HTERT RPE-1 (cell line): ENCODE measurements around the gene MVP.

Experiments used
- in situ Hi-C: fragments of 300-500 bp; cut with MboI; formaldehyde crosslinking; loops from 4 replicates; pipeline ENCODE4 v1.14.3; 2020; ENCODE audit warnings: low sequenced_read_pairs

Gene MVP

GRCh38 chr16:29804455-29805231, 15.6 kb upstream of the MVP start:
- in situ Hi-C loops, result no loop called here

GRCh38 chr16:29805232-29806098, 14.8 kb upstream of the MVP start:
- in situ Hi-C loops, result no loop called here

DNA sequence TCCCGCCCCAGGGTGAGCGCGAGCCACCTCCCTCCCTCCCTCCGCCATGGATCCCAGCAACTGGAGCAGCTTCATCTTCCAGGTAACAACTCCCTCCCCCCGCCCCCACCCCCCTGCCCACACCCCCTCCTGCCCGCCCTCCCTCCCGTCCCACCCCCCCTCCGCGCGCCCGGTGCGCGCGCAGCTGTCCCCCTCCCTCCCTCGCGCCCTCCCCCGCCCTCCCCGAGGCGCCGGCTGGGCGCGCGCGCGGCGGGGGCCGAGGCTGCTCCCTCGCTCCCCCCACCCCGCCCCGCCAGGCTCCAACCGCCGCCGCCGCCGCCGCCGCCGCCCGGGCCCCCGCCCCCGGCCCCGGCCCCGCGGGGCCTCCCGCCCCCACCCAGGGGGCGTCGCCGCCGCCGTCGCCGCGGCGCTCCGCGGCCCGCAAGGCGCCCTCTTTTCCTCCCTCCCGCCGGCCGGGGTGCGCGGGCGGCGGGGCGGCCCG, 14.1 kb upstream of the MVP start, which contains the start of gene MAZ:
Gene MAZ (plus strand): TSS at position 431 of the 481 bp plus-strand sequence. CDS start 173 bp downstream, outside the sequence.
- in situ Hi-C loops, result no loop called here

GRCh38 chr16:29806641-29807425, 13.4 kb upstream of the MVP start:
- in situ Hi-C loops, result no loop called here

GRCh38 chr16:29807426-29808218, 12.6 kb upstream of the MVP start:
- in situ Hi-C loops, result no loop called here

GRCh38 chr16:29808219-29808900, 11.9 kb upstream of the MVP start:
- in situ Hi-C loops, result no loop called here

DNA sequence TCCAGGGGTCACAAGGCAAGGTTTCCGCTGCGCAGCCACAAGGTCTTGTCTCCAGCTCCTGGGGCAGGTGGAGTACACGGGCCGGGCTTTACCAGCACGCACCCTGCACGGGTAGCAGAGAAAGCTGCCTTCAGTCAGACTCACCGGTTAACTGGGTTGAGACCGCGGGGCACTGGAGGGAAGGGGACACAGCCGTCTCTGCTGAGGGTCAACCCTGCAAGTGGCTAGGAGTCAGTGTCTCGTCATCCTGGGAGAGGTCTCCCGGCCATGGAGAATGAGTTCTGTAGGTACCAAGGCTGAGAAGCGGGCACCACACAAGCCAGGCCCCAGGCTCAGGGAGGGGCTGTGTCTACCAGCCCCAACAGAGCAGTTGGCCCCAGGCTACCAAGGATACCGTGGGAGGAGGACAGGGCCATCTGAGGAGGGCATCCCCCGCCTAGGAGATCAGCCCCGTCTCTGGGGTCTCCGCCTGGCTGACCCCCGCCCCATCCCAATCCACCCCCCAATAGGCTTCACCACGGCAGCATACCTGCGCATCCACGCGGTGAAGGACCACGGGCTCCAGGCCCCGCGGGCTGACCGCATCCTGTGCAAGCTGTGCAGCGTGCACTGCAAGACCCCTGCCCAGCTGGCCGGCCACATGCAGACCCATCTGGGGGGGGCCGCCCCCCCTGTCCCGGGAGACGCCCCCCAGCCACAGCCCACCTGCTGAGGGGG, 11.1 kb upstream of the MVP start:
- in situ Hi-C loops, result no loop called here

GRCh38 chr16:29809850-29810698, 10.2 kb upstream of the MVP start:
- in situ Hi-C loops, result no loop called here

DNA sequence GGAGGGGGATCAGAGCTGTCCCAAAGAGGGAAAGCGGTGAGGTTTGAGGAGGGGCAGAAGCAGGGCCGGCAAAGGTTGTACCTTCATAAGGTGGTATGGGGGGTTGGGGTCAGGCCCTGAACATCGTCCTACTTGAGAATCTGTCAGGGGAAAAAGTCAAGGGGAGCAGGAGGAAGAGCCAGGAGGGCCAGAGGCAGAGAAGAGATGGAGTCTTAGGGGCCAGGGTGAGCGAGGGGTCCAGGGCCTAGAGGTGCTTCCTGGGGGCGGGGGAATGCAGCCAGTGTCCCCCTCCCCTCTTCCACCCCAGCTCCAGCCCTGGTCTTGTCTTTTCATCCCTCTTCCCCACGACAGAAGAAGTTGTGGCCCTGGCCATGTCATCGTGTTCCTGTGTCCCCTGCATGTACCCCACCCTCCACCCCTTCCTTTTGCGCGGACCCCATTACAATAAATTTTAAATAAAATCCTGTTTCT, 9.5 kb upstream of the MVP start:
- in situ Hi-C loops, result no loop called here

DNA sequence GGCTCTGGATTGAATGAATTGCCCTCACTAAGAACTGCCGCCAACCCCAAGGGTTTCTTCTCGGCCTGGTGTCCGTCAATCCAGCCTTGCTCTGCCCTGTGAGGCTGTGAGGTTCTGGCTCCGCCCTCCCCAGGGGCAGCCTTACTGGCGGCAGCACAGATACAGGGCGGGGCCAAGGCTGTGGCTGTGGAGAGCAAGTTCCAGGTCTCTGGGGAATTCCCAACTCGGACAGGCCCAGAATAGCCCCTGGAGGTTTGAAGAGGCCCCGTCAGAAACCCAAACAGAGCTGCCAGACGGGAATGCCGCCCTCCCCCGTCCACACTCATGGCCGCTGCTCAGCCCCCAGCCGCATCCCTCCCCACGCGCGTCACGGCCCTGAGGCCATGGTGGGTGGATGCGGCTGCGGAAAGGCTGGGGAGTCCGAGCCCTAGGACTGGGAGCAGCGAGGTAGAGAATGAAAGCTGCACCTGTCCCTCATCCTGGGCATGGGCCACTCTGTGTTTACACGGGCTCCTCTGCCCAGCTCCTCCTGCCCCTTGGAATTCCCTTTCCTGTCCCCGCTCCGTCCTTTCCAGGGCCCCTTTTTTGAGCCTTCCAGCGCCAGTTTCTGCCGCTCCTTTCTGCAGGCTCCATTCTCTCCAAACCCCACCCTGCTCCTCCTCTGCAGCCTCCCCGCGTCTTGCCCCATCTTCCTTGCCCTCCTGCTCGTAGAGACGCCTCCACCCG, 8.9 kb upstream of the MVP start:
- in situ Hi-C loops, result no loop called here

DNA sequence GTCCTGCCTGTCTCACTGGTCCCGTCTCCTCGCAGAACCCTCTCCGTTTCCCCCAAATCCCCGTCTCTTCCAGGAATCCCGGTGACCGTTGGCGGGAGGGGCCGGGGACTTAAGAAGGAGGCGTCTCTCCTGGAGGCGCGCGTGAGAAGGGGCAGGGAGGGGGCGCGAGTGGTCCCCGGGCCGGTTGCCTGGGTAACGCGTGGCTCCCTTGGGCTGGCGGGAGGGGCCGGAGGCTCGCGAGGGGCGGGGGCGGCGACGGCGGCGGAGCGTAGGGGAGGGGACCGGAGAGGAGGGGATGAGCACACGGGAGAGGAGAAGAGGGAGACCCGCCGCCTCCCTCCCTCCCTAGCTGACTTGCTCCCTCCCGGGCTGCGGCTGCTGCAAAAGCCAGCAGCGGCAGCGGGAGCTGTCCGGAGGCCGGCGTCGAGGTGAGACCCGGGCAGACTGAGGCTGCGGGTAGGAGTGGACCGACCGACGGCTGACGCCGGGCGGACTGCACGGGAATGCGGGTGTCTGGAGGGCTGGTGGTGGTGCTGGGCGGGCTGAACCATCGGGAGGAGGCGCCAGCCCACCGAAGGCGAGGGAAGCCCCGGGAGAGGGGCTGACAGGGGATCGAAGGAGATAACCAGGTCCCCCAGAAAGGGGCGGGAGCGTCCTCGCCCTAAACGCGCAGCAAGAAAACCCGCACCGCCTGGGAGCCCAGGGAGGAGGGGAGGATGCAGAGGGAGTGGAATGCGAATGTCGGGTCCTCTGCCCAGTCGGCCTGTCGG, 8.2 kb upstream of the MVP start, which contains the start of gene PRRT2:
Gene PRRT2 (plus strand): TSS at position 298 of the 770 bp plus-strand sequence. CDS start 862 bp downstream, outside the sequence.
- in situ Hi-C loops, result no loop called here

DNA sequence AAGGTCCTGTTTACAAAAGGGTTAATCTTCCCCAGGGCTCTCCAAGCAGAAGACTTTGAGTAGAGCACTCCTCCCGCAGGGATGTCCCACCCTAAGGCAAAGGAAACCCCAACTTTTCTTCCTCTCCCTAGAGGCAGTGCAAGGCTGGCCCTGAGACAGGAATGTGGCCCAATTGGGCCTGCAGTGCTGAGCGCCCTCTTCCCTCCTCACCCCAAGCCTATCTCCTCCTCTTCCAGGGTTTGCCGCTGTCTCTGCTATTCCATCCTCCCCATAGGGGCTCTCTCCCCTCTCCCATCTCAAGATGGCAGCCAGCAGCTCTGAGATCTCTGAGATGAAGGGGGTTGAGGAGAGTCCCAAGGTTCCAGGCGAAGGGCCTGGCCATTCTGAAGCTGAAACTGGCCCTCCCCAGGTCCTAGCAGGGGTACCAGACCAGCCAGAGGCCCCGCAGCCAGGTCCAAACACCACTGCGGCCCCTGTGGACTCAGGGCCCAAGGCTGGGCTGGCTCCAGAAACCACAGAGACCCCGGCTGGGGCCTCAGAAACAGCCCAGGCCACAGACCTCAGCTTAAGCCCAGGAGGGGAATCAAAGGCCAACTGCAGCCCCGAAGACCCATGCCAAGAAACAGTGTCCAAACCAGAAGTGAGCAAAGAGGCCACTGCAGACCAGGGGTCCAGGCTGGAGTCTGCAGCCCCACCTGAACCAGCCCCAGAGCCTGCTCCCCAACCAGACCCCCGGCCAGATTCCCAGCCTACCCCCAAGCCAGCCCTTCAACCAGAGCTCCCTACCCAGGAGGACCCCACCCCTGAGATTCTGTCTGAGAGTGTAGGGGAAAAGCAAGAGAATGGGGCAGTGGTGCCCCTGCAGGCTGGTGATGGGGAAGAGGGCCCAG, 7.3 kb upstream of the MVP start:
- in situ Hi-C loops, result no loop called here

DNA sequence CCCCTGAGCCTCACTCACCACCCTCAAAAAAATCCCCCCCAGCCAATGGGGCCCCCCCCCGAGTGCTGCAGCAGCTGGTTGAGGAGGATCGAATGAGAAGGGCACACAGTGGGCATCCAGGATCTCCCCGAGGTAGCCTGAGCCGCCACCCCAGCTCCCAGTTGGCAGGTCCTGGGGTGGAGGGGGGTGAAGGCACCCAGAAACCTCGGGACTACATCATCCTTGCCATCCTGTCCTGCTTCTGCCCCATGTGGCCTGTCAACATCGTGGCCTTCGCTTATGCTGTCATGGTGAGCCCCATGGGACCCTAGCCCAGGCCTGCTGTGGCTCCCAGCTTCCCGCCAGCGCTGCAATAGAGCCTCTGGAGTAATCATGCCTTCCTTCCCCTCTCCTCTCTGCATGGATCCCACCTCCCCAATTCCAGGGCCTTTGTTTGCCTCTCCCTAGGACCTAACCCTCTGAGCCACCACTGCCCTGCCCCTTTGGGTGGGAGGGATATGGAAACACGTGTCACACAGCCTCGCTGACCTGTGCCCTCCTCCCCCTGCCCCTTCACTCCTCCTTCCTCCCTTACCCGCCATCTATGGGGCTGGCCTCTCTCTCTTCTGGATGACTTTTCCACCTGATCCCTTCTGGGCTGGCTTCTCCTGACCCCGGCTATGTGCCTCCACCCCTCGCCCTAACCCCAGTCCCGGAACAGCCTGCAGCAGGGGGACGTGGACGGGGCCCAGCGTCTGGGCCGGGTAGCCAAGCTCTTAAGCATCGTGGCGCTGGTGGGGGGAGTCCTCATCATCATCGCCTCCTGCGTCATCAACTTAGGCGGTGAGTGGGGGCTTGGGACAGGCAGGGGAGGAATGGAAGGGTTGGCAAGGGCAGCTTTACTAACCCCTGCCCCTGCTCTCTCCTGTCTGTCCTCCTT, 6.4 kb upstream of the MVP start:
- in situ Hi-C loops, result no loop called here

GRCh38 chr16:29814592-29814991, 5.7 kb upstream of the MVP start:
- in situ Hi-C loops, result no loop called here
